Epidermal melanocyte (primary cell): ENCODE measurements around the gene VGLL4.
A peak's percentile ranks its signal among the peaks of the same experiment; 100 is the strongest.

ENCODE experiments used
- DNase-seq: peaks from one replicate; pipeline ENCODE4 v3.0.0; 2011; ENCODE audit warnings: low spot score; ENCODE audit not compliant: insufficient read length

The VGLL4 gene

DNA sequence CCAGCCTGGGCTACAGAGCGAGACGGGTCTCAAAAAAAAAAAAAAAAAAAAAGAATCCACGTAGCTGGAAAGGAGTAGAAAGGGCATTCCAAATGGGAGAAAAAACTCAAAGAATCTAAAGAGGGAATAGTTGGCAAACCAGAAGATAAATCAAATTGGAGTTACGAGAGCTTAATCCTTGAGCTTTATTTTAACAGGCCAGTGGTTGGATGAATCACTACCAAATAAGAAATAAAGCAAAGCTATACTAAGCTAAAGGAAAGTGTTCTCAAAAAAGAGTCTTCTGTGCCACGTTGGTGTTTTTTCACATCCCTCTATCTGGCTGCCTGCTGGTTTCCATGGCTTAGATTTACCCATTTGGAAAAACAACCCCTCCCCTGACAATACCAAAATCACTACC lies 14.0 kb downstream of the VGLL4 start:
- DNase-seq: no peak

DNA sequence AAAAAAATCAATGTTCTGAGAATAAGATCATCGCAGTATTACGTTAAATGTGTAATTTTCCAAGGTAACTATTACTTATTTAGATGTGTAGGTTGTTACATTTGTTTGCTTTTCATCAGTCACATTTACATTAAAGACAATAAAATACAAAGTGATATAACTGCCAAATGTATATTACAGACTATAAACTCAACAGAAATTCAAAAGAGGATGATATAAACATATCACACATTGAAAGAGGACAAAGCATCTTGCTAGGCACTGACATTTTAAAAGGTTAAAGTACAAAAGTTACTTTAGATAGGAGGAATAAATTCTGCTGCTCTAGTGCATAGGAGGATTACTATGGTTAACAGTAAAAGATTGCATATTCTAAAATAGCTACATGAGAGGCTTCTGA lies 16.1 kb downstream of the VGLL4 start:
- no peak for DNase-seq

DNA sequence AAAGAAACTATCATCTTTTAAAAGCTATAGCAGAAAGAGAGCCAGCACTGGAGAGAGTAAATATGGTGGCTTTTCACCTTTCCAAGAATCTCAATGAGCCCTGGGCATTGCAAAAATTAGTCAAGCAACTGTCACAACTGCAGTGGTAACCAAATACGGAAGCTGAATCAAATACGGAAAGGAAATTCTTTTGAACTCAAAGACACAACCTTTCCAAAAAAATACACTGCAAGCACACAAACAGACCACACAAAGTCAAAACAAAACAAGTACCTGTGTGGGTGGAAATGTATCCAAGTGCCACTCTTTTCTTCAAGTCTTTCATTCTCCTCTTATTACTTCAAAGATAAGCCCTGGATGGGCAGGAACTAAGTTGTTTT lies 17.6 kb downstream of the VGLL4 start:
- DNase-seq: no peak

DNA sequence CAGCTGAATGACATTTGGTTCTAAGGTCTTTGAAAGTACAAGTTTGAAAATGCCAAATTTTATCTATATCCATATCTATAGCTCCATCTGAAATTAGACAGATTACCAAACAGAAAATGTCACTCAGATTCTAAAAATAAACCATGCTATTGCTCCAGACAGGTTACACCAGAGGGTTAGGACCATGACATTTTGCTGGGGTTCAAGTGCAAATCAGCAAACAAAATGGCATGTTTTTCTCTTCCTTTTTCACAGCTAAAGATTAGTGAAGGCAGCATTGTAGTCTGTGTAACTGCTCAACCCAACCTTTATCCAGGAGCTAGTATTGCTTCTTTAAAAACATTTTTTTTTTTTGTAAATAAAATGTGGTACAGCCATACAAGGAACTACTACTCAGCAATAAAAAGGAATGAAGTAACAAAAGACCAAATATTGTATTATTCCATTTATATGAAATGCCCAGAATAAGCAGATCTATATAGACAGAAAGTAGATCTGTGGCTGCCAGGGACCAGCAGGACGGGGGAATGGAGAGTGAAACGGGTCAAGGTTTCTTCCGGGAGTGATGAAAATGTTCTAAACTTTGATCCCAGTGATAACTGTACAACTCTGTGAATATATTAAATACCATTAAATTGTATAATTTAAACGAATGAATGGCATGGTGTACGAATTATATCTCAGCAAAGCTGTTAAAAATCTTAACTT lies 18.2 kb downstream of the VGLL4 start:
- no peak for DNase-seq

DNA sequence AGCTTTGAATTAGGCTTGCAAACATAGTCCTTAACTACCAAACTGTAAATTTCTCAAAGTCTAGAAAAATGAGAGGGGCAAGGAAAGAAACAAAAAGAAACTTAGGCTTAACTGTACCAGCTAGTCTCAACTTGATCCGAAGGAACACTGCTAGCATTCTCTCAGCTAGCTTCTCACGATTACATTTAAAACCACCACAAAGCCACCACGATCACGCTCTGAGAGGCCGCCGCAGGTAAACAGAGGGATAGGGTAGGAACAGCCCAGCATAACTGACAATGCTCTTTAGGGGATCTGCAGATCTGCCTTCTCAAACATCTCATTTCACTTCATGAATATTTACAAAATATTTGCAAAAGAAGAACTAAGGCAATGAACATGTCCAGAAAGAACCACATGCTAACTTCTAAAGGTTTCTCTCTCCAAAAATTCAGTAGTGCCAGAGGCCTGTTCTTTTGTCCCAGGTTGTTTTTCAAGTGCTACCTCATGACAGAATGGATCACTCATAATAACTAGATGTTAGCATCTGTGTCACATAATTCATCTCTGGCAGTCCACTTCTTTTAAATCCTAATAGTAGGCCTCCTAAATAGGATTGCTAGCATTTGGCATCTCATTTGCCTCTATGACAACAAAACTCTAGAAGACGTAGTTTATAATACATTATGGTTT lies 18.9 kb downstream of the VGLL4 start:
- no peak for DNase-seq

DNA sequence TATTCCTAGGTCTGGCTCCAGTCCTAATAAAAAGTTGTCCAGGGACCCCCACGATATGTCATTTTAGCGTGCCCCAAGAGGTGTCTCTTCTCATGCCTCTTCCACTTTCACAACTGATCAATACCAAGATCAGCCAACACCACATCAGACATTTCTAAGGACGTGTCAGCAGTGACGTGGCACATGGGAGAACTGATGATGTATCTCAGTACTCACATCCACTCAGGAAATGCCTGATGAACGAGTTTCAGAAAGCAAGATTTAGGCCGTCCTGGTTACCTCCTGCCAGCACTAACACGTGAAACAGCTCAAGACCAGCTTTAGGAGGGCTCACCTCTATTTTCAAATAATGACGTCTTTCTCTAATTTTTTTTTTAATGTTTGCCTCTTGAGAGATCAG lies 19.6 kb downstream of the VGLL4 start:
- no peak for DNase-seq

DNA sequence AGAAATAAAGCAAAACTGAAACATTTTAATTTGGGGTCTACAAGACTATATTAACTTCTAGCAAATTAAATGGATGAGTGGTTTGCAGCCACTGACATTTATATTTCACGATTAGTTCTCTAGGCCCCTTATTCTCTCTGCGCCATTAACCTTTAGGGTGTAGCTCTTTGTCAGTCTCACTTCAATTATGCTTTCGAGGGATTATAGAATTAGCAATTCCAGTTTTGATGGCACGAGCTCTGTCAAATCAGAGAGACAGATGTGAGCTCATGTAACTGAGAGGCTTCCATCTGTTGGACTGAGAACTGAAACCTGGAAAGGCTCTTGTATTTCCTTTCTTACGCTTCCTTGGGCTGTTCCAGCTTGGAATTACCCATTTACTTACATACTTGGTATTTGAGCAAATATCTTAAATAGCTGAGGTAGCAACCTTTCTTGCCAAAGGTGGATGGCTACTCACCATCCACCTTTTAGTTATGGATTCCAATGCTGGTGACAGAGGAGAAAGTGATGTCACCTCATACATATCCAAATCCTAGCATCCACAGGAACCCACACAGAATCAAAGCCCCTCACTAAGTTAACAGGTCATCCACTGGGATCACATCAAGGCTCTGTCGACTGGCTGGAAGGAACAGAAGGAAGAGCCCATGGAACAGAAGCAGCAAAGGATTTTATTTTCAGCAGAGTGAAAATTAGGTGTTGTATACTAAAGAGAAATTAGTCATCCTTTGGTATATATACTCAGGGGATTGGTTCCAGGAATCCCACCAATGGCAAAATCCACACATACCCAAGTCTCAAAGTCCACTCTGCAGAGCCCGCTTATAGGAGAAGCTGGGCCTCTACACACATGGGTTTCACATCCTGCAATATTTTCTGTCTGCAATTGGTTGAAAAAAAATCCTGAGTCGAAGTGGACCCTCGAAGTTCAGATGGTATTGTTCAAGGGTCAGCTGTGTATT lies 20.8 kb downstream of the VGLL4 start:
- no peak for DNase-seq

DNA sequence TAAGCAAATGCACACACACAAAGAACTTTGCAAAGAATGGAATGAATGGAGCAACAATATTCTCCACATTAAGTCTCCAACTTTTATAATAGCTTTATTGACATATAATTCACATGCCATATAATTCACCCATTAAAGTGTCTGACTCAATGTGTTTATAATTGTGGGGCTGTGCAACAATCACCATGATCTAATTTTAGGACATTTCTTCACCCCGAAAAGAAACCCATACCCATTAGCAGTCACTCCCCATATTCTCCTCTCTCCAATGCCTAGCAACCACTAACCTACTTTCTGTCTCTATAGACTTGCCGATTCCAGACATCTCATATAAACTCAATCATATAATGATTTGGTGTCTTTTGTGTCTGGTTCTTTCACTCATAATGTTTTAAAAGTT lies 22.6 kb downstream of the VGLL4 start:
- DNase-seq: no peak

DNA sequence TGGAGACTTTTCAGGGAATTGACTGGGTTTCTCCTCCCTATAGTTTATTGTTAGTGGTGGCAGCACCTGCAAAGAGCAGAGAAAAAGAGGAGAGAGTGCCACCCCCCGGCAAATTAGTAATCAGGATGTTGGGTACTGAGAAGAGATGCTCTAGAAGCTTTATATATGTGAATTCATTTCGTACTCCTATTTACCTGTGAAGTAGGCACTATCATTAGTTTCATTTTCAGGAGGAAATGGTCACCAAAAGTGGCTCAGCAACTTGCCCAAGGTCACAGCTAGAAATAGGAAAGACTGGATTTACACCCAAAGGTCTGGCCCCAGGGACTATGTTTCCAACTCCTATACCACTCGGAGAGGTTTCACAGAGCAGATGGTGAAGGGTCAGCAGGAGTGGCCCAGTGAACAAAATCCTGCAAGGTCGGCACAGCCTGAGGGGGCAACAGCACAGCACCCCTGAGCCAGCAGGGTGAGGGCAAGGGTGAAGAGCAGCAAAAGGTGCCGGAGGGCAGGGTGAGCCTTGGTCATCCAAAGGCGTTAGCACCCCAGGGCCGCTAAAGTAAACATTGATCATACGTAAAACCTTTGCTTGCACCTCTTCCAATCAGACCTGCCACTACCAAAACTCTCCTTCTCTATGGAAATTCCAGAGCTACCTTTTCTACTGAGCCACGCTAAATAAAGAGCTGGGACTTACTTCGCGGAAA lies 23.6 kb downstream of the VGLL4 start:
- no peak for DNase-seq

DNA sequence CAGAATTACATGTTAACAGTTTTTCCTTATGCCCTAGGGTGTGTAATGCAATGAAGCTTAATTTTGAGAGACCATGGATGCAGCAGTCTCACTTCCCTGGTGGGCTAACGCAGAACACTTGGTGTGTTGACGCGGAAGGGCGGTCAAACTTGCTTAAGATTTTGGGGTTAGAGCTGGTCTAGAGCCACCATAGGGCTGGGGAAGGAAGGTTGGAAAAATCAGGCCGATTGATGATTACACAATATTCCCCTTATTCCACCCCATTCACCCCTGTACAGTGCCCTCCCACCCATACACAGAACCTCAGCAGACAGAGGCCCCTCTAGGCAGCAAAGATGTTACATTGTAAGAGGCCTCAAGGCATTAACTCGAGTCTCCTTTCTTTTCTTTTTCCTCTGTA lies 24.3 kb downstream of the VGLL4 start:
- no peak for DNase-seq

DNA sequence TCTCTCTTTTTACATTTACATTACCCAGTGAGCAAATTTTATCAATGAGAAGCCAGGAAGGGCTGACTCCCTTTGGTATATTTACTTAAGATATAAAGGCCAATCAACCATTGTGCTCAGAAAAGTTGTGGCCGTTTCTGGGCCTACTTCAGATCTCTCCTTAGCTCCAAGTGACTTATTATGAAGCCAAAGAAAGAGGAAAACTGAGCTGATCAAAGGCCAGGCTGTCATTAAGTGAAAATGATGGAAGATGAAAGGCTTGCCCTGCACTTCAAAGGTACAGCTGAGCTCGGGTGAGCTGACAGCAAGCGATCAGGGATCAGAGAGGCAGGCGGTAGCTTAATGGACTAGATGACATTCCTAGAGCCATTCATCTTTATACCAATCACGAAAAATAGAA lies 24.8 kb downstream of the VGLL4 start:
- no peak for DNase-seq

DNA sequence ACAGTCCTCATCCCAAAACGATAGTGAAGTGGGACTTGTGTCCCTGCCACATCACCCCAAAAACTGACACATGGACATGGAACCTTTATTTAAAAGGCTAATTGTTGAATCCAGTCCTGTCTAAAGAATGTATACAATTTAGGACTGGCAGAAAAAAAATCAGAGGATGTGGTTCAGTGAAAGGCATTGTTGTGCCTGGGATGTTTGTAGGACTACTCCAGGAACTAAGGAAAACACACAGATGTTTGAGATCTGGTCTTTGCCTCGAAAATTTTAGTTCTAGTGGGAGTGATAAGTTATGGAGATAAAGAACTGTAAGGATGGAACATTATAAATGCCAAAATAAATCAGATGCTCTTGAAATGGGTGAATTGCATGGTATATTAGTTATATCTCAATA lies 27.2 kb downstream of the VGLL4 start:
- DNase-seq: no peak

DNA sequence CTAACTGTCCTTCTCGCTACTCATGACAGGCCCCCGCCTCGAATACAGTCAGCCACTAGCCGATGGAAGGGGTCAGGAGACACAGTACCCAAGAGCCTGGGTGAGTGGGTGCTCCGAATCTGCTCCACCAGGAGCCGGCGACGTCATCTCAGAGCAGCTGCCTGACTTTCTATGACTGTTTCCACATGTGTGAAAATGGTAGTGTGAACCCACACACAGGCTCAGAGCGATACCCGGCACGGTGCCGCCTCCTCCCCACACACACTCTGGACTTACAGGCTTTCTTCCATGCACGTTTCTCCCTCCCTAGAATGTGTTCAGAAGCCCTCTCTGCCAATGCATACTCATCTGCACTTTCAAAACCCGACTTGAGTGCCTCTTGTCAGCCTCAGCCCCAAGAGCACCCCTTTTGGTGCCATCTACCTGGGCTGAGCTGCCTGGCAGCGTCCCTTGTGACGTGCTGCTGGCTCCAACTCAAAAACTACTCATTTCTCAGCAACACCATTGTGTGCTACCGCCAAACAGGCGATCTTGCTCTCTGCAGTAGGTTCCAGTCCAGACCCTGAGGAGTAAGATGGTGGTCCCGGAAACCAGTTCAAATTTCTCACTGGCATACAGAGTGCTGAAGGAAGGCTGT lies 29.7 kb downstream of the VGLL4 start:
- DNase-seq: no peak

DNA sequence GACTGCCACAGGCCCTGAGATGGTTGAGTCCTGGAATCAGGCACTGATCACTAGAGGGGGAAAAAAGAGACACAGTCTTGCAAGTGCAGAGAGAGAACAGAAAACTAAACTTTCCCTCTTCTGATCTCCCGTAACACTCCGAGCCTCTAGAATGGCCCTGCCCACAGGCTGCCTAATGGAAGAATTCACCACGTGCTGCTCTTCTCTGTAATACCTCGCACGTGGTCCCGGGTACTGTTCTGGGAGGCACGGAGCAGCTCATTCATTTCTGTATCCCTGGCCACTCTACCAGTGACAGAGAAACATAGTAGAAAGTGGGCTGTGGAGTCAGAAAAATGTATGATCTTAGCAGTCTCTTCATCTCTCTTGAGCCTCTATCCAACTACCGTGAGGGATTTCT lies 30.4 kb downstream of the VGLL4 start:
- peak; percentile 22 for DNase-seq

DNA sequence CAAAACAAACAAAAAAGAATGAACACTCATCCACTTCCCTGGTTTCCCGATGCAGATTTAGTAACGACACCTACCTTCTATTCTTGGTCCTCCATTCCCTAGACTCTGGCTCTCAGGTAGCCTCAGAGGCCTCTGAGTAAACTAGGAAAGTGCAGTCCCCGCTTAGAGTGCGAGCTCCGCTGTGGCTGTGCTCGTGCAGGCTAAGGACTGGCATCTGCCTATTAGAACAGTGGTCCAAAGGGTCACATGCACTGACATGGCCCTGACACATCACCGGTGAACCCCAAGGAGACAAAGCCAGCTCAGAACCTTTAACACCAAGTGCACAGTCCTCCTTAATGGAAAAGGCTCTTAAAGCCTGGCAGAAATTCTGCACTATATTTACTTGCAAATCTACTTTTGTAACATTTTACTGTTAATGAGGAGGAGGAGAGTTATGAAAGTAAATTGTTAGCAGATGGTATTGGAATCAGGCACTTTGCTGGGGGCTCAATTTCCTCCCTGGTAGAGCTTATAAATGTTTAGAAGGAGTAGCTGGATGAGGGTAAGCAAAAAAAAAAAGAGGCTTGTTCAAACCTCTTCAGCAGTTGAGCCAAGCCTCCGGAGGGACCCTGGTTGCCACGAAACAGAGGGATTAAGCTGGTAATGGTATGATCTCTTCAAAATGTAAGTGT lies 31.1 kb downstream of the VGLL4 start:
- DNase-seq: no peak

DNA sequence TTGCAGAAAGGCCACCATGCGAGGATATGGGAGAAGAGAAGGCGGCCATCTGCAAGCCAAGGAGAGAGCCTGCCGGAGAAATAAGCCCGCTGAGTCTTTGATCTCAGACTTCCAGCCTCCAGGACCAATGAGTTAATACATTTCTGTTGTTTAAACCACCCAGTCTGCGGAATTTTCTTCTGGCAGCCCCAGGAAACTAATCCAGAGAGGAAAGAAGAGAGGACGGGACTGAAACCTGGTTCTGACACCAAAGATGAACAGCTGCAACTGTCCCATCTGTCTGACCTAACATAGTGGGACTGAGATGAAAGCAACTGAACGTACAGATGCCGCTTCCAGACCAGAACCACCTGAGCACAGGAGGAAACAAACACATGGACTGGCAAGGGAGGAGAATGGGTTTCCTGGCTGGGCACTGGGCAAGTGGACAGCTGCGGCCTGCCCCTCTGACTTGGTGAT lies 32.3 kb downstream of the VGLL4 start:
- DNase-seq: no peak

DNA sequence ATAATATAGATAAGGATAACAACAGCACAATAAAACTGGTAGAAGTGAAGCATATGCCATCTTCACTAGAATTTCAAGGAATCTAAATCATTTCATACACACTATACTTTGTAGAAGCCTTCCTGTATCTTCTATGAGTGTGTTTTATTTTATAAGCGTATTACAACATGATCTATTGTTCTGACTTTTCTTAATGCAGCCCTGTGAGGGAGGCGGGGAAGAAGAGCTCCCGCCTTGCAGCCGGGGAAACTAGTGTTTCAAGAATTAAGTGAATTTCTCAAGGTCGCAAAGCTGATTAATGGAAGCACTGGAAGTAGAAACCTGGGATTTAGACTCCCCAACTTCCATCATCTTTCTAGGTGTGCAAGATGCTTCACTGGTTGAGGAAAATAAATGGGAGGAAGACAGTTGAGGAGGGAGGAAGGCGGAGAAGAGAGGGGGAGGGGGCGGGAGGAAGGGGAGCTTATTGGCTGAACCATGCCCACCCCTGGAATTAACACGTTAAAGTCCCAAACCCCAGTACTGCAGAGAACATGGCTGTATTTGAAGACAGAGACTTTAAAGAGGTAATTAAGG lies 32.9 kb downstream of the VGLL4 start:
- no peak for DNase-seq

DNA sequence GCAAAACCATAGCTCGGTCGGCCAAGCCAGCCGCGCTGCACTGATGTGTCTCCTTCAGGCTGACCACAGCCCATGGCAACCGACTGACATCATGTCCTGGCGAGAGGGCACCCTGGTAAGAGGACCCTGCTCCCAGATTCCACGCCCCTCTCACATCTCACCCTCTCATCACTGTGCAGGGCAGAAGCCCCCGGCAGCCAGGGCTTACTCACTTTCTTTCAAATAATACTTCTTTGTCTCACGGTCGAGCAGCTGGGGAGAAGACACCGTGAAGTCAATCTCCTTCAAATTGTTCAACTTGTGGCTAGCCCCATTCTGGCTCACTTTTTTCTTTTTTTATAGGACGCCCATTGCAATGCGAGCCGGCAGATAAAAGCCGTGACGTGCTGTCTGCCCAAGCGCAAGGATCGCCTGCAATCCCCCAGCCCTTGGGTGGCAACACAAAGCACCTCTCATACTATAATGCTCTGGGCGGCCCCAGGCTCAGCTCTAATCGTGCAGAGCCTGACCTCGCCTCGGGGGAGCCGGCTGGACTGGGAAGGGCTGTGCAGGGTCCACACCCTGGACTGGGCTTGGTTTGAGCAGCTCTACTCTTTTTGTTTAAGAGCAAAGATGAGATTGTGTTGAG lies 33.6 kb downstream of the VGLL4 start:
- DNase-seq: no peak

DNA sequence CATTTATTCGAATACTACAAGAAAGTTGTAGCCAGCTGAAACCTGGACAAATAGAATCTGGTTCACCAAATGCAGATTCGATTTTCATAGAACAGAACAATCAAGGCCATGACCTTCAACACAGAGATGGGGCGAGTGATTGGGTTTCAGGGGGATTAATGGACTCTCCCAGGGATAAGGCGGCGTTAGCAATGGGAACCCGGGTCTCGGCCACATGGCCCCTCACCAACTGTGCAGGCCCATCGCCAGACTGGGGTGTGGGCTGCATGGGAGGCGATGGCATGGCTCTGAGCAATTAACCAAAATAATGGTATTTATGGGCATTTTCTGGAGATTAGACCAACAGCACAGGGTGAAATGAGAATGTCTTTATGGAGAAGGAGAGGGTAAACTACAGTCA lies 34.2 kb downstream of the VGLL4 start:
- DNase-seq: no peak

DNA sequence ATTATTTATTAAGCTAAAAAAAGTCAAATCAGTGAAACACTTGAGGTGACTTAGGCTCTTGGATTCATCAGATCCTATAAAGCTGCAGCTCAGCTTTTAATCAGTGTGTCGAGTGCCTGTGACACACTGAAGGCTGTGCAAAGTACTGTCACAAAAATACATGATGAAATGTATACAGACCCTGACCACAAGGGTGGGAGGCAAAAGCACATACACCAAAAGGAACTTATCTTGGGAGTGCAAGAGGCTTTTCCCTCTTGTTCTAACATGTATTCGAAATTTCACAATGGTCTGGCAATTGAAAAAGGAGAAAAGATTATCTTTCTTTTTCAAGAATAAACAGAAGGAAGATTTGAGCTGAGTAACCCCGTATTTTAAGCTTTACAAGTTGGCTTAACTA lies 35.9 kb downstream of the VGLL4 start:
- no peak for DNase-seq
